Suppressor macrophage treated with lipopolysaccharide for 1 hour (primary cell): Measurements from ENCODE around the gene SPAG6.

ENCODE experiments used
- DNase-seq, 3 donors: peaks; one replicate each; pipeline ENCODE4 v3.0.0-alpha.2; 2020 to 2022

Gene SPAG6

GRCh38 chr10:22322641-22323160 is 22.6 kb upstream of the SPAG6 start:
- DNase-seq: no peak

- no peak for DNase-seq
Measured at GRCh38 chr10:22323538-22324305, 21.6 kb upstream of the SPAG6 start.

- no peak for DNase-seq
Measured at GRCh38 chr10:22324413-22324812, 20.9 kb upstream of the SPAG6 start.

GRCh38 chr10:22324893-22325271 is 20.4 kb upstream of the SPAG6 start:
- DNase-seq: no peak

GRCh38 chr10:22325272-22326144 is 19.8 kb upstream of the SPAG6 start:
- peak; percentile 71 to 79 (median 74) for DNase-seq

- DNase-seq: no peak
Measured at GRCh38 chr10:22326145-22326702, 19.1 kb upstream of the SPAG6 start.

- no peak for DNase-seq
Measured at GRCh38 chr10:22329150-22329549, 16.1 kb upstream of the SPAG6 start.

- no peak for DNase-seq
Measured at GRCh38 chr10:22332116-22332692, 13.1 kb upstream of the SPAG6 start.

GRCh38 chr10:22333167-22333974 is 11.9 kb upstream of the SPAG6 start:
- peak in 1 of 3 donors; percentile 52 for DNase-seq

- DNase-seq: no peak
Measured at GRCh38 chr10:22333975-22334282, 11.4 kb upstream of the SPAG6 start.

GRCh38 chr10:22334414-22335172 is 10.7 kb upstream of the SPAG6 start:
- peak in 1 of 3 donors; percentile 38 for DNase-seq

- DNase-seq: peak; percentile 78 to 84 (median 83)
Measured at GRCh38 chr10:22335173-22335933, 9.9 kb upstream of the SPAG6 start.

- peak in 1 of 3 donors; percentile 46 for DNase-seq
Measured at GRCh38 chr10:22338185-22338900, 7.0 kb upstream of the SPAG6 start.

- DNase-seq: peak; percentile 53 to 81 (median 71)
Measured at GRCh38 chr10:22338931-22339330, 6.4 kb upstream of the SPAG6 start.

GRCh38 chr10:22339761-22340328 is 5.5 kb upstream of the SPAG6 start:
- no peak for DNase-seq

GRCh38 chr10:22340329-22341189 is 4.7 kb upstream of the SPAG6 start:
- peak; percentile 85 to 91 (median 87) for DNase-seq

- peak in 2 of 3 donors; percentile 35 to 46 for DNase-seq
Measured at GRCh38 chr10:22341190-22341925, 3.9 kb upstream of the SPAG6 start.

- DNase-seq: no peak
Measured at GRCh38 chr10:22341926-22342196, 3.4 kb upstream of the SPAG6 start.
